NCI-H345 treated with DMSO at 0.1 percent for 48 hours (cell line): ENCODE data around the gene GRID2IP.
A peak's percentile ranks its signal among the peaks of the same experiment; 100 is the strongest.

Experiments
- DNase-seq: peaks from one replicate; lab custom pipeline; 2025; ENCODE audit not compliant: unreplicated experiment; lab: John Stamatoyannopoulos, UW

The GRID2IP gene

DNA sequence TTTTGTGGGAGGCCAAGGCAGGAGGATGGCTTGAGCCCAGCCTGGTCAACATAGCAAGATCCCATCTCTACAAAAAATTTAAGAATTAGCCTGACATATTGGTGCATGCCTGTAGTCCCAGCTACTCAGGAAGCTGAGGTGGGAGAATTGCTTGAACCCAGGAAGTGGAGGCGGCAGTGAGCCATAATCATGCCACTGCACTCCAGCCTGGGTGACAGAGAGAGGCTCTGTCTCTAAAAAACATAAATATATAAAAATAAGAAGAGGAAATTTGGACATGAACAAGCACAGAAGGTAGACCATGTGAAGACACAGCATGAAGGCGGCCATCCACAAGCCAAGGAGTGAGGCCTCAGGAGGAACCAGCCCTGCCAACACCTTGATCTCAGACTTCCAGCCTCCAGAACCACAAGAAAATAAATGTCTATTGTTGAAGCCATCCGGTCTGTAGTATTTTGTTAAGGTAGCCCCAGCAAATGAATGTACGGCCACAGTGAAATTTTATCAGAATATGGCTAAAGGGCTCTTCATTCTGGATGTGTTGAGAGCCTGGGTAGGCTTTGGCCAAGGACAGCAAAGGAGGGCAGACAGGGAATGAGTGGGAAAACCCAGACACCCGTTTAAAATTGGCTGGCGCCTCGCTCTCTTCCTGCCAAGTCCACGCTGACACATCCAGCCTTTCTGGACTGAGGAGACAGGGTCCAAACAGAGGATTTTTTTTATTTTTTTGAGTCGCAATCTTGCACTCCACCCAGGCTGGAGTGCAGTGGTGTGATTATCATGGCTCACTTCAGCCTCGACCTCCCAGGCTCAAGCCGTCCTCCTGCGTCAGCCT, 12.9 kb upstream of the GRID2IP start:
- no peak for DNase-seq

DNA sequence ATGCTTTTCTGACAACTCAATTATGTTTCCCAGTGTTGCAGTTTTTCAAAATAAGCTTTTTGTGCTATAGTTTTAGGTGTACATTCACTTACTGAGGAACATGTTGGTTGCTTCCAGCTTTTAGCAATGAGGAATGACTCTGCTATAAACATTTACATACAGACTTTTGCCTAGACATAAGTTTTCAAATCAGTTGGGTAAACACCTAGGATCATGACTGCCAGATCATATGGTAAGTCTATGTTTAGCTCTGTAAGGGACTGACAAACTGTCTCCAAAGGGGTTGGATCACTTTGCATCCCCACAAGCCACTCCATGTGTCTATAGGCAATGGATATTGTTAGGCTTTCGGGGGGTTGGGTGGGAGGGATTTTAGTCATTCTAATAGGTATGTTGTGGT, 10.8 kb upstream of the GRID2IP start:
- no peak for DNase-seq

DNA sequence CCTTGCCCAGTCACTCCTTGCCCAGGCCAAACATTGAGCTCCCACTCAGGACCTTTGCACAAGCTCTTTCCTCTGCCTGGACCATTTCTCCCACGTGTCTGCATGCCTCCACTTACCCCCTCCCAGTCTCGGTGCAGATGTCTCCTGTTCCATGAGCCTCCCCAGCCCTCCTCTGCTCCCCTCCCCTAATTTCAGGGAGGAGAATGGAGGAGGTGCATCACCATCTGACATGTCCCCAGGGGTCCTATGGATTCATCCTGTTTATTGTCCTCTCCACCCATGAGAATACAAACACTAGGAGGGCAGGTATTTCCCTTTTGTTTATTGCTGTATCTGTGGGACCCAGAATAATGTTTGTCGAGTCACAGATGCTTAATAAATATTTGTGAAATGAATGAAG, 8.6 kb upstream of the GRID2IP start:
- no peak for DNase-seq

DNA sequence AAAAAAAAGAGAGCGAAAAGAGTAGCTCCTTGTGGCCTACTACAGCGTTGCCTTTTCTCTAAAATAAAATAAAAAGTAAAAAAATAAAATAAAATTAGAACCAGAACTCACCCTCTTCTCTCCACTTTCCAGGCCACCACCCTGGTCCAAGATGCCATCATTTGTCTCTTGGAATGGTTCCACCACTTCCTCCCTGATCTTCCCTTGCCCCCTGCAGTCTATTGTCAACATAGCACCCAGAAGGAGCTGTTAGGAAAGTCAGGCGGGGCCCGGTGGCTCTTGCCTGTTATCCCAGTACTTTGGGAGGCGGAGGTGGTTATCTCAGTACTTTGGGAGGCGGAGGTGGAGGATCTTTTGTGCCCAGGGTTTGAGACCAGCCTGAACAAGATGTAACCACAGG, 7.6 kb upstream of the GRID2IP start:
- no peak for DNase-seq

DNA sequence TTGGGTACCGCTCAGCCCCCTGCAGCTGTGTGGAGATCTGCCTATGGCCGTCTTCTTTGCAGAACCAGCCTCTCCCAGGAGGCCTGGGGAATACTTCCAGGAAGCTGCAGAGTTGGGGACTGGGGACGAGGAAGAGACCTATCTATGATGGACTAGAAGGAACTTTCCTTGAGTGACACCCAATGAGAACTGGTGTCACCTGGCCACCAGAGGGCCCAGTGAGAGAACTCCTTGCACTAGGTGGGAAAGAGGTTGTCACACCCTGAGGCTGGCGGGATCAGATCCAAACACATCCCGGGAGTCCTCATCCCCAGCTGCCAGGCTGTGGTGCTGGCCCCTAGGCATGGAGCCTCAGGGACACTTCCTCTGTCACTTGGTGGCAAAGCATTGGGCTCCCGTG, 4.9 kb upstream of the GRID2IP start:
- DNase-seq, result no peak

DNA sequence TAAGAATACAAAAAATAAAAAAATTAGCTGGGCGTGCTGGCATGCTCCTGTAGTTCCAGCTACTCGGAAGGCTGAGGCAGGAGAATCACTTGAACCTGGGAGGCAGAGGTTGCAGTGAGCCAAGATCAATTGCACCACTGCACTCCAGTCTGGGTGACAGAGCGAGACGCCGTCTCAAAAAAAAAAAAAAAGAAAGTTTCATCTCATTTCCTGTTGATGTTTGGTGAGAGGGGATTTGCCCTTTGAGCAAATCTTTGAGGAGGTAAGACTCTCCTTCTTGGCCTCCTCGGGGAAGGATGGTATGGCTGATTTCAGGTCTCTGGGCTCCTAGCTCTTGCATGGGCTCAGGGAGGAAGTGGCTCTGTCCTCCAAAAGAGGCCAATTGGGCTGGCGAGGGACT, 3.6 kb upstream of the GRID2IP start:
- DNase-seq, result no peak

DNA sequence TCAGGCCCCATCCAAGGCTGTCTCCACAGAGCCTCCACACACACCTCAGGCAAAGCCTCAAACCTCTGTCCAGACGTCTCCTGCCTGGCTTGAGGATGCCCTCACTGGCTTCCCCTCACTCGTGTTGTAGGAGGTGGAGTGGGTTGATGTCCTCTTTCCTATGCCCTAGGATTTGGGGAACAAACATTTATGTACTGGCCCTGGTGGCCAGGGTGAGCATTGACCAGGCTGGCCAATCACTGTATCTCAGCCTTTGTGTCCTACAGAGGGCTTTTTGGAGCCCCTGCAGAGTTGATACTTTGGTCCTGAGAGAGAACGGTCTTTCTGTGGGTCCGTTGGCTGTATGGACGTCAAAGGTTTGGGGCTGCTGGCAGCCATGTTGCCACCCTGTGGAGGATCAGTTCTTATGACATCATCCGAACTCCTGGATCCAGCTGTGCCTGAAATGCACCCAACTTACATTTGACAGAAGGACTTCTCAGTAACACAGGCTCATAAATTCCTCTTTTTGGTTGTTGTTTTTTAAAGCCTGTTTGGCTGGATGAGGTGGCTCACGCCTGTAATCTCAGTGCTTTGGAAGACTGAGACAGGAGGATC, 2.3 kb upstream of the GRID2IP start:
- DNase-seq, result no peak

DNA sequence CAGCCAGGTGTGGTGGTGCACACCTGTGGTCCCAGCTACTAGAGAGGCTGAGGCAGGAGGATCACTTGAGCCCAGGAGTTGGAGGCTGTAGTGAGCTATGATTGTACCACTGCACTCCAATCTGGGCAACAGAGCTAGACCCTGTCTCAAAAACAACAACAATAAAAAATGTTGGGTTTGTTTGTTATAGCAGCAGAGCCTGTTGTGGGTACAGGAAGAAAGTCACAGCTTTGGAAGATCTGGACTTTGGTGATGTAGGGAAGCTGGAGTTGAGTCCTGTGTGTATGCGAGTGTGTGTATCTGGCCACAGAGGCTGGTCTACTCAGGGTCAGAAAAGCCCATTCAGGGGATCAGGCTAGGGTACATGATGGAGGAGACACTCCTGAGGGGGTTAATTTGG, 3.9 kb downstream of the GRID2IP start:
- DNase-seq, result no peak

DNA sequence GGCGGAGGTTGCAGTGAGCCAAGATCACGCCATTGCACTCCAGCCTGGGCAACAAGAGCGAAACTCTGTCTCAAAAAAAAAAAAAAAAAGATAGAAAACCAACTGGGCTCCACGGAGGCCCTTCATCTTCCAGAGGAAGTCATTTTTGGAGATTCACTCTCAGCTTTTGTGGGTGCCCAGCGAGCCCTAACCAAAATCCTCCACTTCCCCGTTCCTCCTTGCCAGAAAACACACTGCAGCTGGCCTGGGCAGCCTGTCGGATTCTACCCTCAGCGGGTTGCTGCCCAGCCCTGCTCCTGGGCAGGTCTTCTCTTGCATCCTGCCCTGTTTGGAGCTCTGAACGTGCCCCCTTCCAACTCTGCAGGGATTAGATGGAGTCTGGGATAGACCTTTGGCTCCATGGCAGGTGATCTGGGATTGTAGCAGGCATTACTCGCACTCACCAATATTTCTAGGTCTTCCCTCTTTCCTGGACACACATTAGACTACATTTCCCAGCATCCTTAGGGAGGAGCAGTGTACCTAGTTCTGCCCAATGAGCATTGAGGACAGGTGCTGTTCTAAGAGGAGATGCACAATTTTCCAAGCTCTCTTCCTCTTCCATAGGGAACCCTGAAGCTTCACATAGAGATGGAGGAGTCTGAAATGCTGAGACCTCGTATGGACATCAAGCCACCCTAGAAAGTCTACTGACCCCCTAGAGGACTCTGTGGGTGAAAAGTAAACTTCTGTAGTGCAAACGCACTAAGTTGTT, 4.6 kb downstream of the GRID2IP start:
- DNase-seq, result no peak

DNA sequence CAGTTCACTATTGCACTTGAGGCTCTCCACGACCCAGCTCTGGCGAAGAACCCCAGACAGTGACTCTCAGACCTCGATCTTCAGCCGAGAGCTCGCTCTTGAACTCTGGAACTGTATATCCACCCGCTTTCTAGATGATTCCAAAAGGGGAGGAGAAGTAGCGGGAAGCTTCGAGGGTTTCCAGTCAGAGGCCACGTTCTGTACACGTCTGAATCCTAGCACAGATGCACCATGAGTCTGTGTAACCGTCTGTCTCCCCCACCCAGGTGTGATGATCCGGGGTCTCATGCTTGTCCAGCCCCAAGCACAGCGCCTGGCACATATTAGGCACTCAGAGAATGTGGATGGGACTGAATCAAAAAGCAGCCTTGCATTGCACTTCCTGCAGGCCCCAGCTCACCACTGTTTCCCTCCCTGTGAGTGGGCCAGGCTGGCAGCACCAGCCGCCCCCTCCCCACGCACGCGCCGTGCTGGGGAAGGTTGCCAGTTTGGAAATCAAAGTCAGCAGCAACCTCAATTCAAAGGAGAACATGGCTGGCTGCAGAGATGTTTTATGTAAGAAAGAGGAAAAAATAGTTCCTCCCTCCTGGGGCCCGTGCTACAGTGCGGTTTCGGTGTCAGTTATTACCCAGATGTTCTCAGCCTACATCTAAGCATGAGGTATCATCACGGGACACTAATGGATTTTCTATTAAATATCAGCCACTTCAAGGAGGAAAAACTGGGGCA, 5.7 kb downstream of the GRID2IP start:
- no peak for DNase-seq

DNA sequence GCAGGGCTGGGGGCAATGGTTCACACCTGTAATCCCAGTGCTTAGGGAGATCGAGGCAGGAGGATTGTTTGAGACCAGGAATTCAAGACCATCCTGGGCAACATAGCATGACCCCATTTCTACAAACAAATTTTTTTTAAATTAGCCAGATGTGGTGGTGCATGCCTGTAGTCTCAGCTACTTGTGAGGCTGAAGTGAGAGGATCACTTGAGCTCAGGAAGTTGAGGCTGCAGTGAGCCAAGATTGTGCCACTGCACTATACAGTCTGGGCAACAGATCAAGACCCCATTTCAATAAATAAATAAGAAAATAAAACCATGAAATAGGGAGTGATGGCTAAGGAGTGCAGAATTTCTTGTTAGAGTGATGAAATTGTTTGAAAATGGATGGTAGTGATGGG, 8.9 kb downstream of the GRID2IP start:
- DNase-seq, result no peak

DNA sequence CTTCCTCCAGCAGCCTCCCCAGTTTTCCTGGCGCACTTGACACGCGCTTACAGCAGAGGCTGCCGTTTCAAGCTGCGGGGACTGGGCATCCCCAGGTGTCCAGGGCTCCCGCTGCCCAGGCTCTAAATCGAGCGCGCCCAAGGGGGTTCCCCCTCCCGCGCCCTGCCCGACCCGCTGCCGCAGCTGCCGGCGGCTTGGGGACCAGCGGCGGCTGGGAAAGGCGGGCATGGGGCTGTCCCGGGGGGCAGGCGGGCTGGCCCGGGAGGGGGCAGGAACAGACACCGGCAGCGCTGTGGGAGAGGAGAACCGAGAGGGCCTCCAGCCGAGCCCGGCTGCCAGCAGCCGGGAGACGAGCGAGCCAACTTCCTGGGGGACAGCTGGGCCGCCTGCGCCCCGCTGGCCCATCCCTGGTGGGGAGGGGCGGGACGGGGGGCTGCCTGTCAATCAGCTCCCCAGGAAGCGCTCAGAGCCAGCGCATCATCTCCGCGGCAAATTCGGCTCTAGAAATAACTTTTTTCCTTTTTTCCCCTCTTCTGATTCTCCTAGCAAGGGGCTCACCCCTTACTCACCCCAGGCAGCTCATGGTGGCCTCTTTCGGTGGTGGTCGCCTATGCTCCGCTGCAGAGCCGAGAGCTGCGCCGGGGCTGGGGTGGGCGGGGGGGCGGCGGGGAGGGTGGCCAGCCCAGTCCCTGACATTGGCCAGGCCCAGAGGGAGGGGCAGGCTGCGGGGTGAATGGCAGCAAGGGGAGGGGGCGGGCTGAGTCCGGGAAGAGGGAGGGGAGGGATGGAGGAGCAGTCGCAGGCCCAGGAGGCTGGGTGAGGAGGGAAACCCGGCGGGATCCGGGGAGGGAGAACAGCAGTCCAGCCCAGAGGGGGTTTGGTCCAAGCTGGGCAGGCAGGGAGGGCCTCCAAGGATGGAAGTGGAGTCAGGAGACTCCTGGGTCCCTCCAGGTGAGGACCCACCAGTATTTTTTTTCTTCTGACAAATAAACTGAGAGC, 14.7 kb downstream of the GRID2IP start:
- peak; percentile 42 for DNase-seq

DNA sequence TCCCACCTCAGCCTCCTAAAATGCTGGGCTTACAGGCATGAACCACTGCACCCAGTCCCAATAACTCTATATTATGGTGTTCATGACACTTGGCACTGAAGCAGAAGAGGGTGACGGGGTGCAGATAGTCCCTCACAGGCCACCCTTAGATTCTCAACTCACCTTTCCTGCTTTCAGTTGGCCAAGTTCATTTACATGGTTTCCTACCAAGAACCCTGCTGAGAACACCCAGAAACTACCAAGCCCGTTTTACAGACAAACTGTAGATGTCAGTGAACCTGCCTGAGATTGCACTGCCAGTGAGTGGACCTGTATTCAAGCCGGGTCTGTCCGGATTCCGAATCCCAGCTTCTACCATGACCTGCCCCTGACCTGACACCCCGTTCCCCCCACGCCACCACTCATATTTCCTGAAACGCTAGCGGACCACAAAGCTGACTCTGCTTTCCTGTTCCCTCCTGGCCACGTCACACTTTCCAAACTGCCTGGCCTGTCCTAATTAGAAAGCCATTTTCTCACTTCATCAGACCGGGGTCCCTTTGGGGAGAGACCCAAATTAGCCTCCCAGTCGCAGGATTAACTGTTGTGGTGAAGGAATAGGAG, 17.3 kb downstream of the GRID2IP start:
- no peak for DNase-seq

DNA sequence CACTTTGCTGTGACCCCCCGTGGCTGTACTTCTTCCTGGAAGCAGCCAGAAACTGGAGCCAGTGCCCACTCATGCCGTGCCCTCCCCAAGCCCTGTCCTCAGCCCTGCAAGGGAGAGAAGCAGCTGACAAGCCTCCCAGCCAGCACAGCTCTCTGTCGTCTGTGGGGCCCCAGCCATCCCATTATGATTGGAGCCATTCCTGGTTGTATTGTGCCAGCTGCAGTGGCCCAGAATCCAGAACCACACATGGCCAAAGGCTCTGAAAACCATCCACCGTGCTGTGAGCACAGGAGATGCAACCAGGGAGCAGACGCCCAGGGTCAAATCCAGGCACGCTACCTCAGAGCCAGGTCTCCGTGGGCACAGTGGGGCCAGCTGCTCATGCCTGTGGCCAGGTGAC, 18.7 kb downstream of the GRID2IP start:
- DNase-seq, result no peak

DNA sequence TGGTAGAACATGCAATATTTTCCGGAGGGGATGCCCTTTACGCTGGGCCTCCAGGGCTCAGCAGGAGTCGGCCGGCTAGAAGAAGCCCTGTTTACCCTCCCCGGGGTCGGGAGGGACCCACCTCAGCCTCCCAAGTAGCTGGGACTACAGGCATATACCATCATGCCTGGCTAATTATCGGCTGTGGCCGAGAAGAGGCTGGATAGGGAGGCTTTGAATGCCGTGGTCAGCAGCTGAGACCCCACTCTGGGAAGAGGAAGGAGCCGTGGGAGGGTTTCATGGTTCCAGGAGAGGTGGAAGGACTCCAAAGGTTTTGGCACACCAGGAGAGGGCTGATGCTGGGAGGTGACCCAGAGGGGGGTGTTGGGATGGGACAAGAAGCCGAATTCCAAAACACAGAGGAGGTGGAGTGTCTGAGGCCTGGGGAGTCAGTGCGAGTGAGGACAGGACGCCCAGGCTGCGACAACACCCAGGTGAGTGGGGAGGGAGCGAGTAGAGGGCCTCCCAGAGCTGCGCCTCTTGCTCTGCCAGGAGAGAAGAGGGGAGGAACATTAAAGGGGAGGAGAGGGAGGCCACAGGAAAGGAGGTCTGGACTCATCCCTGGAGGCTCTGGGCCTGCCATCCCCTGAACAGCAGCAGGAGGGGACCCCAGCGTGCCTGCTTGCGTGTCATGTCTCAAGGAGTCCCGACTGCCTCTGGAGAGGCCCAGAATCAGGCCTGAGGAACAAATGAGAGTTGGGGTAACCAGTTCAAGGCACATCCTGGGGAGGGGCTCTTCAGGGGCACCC, 19.6 kb downstream of the GRID2IP start:
- no peak for DNase-seq

DNA sequence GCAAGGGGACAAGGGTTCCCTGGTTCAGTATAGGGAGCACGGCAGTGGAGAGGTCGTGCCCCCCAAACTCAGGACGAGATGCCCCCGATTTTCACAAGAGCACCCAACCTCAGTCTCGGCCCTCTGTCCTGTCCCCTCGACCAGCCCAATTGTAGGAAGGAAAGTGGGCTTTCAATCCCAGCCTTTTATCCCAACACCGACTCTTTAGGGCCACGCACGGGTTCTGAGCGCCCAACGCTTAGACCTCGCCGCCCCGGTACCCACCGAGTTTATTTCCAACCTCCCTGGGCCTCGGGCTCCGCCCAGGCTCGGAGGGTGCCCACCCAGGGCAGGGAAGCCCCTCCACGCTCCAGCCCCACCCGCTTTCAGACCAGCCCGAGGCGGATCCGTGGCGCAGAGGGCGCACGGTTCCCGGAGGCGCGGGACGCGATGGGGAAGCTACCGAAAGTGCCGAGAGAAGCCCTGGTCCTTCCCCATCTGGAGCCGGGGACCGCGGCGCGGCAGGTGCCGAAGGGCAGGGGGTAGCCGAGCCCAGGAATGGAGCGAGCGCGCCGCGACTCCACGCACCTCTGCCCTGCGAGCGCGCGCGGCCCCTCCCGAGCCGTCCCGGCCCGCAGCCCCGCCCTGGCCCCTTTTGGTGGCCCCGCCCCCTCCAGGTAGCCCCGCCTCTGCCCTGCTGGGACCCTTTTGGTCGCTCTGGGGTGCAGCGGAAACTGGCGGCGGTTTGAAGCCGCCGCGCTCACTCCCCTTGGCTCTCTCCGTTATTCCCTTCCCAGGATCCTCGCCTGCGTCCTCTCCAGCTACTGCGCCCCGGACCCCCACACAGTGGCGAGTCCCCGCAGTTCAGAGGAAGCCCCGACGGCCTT, 20.4 kb downstream of the GRID2IP start:
- no peak for DNase-seq

DNA sequence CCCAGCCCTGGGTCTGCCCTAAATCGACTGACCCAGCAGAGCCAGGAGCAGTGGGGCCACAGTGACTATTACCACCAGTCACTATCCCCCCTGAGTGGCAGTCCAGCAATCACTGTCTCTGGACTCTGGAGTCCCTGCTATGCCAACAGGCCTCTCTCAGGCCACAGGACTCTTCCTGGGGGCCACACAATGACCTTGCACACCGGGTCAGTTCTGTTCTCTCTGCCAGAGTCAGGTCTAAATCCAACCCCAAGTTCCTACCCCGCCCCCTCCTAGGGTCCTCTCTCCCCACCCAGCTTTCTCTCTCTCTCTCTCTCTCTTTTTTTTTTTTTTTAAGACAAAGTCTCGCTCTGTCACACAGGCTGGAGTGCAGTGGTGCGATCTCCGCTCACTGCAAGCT, 21.6 kb downstream of the GRID2IP start:
- no peak for DNase-seq
